Heart left ventricle (tissue), 16 donors: ENCODE results near the gene MAK. TPM values are rescaled to one million over a fixed set of nuclear protein-coding genes. Genes with fewer than 3 reads are reported as not detected.
"Not testable (repeated sequence)": the region's sequence is repeated elsewhere in the genome, so short reads cannot be mapped to it uniquely, and the experiment has no call there.

Experiments used
- ATAC-seq, 4 donors: fragments of 200-7000 bp; cut with Tn5 transposase; one replicate each; pipeline ENCODE4 v1.9.1; 2020 to 2022; ENCODE audit warnings: moderate library complexity in 4 of 4, mild to moderate bottlenecking in 3 of 4, moderate number of reproducible peaks in 1 of 4
- DNase-seq, 5 donors: peaks; one replicate each; pipeline ENCODE4 v3.0.0-alpha.2; 2020
- H3K27ac ChIP-seq, 12 donors: fragments of 200-600 bp; sonication (generic) in 4 of 12; one replicate each; pipeline versions ENCODE4 v1.5.0 to v1.8.0; 2016 to 2022; ENCODE audit warnings: mild to moderate bottlenecking in 2 of 12
- H3K27me3 ChIP-seq, 9 donors: fragments of 200-600 bp; sonication (generic) in 2 of 9; one replicate each; pipeline versions ENCODE4 v1.5.1 to v1.8.0; 2016 to 2022; ENCODE audit warnings: mild to moderate bottlenecking in 3 of 9
- H3K36me3 ChIP-seq, 9 donors: fragments of 200-600 bp; sonication (generic) in 2 of 9; one replicate each; pipeline versions ENCODE4 v1.5.0 to v1.8.0; 2018 to 2022; ENCODE audit warnings: mild to moderate bottlenecking in 2 of 9
- H3K4me1 ChIP-seq, 12 donors: fragments of 200-600 bp; sonication (generic) in 4 of 12; one replicate each; pipeline versions ENCODE4 v1.5.0 to v1.8.0; 2016 to 2022; ENCODE audit warnings: mild to moderate bottlenecking in 3 of 12
- H3K4me3 ChIP-seq, 12 donors: fragments of 200-600 bp; sonication (generic) in 4 of 12; one replicate each; pipeline versions ENCODE4 v1.5.0 to v1.8.0; 2017 to 2022; ENCODE audit warnings: mild to moderate bottlenecking in 9 of 12, moderate library complexity in 4 of 12
- H3K9me3 ChIP-seq, 12 donors: fragments of 200-600 bp; sonication (generic) in 4 of 12; one replicate each; pipeline versions ENCODE4 v1.5.0 to v1.8.0; 2016 to 2022; ENCODE audit warnings: mild to moderate bottlenecking in 1 of 12
- CTCF ChIP-seq, 12 donors: fragments of 200-600 bp; sonication (generic) in 4 of 12; IDR thresholded peaks; one replicate each; pipeline versions ENCODE4 v1.5.0 to v1.8.0; 2018 to 2022; ENCODE audit warnings: antibody characterized with exemption in 12 of 12, mild to moderate bottlenecking in 5 of 12
- POLR2A ChIP-seq, 2 donors: fragments of 450-650 bp; IDR thresholded peaks; one replicate each; pipeline ENCODE4 v1.6.1; 2017; ENCODE audit warnings: antibody characterized with exemption in 2 of 2, mild to moderate bottlenecking in 2 of 2, moderate library complexity in 2 of 2
- WGBS, 4 donors: extraction: QIAGEN DNeasy Blood & Tissue Kit in 2 of 4; methylation state at CpG; one replicate each; pipeline versions ENCODE4 v1.1.5 to v1.1.7; 2013 to 2018; 5-methylcytosine and 5-hydroxymethylcytosine counted together
- intact Hi-C, 10 donors: fragments of 100-400 bp; cut with DNase I; formaldehyde crosslinking; loops; one replicate each; pipeline versions ENCODE4 v1.11.1 to v1.14.2; 2022
- polyA plus RNA-seq, 2 donors: library from polyadenylated mRNA; stranded (reverse); fragments of 200-250 nt; gene quantifications; one replicate each; pipeline ENCODE4 v1.2.3, GENCODE V29; 2013
- total RNA-seq, 9 donors: library from RNA; depleted of rRNA in 2 of 9; stranded (reverse); fragments of >200 nt in 2 of 9; fragmentation: NEBNext Ultra II Directional in 3 of 9; extraction: Animal tissue kit (Norgen Biotek cat#: 25700) in 3 of 9; gene quantifications; one replicate each; pipeline versions ENCODE4 v1.1.0 to v1.2.4, GENCODE V29; 2016 to 2023
- donor health status: ischemic (EF 13 %, LVEDD 7.1; RV severe dilation, severe dysfunction).
- donor health status: healthy with polysubstance abuse.
- donor health status: DM: no; HTN: yes; CAD: no.
- donor health status: DM: no; HTN: no; CAD: no.
- donor health status: ischemic (EF 25% LVEDD 6.9; RV normal size, moderate dysfunction).
- donor health status: ischemic (EF 25% LVEDD 5.7; RV mildly dilated, moderate dysfunction).
- donor health status: healthy.
- donor health status: DM: yes; HTN: yes; CAD: no.
- donor health status: ischemic (EF 35%, LVEDD 5.7; RV mildly dilated, moderate dysfunction).
- donor health status: nonischemic (EF 11% LVEDD 7.7; RV severe dilation, severe dysfunction).
- donor health status: DM: yes; HTN: yes; CAD: no.
- donor health status: PGD.
- donor health status: ischemic (EF 29% LVEDD 5.4; RV normal size, mild dysfunction).
- donor health status: nonischemic (EF 23%, LVEDD 6.1; RV moderate dilation, normal function).

The MAK gene
- total and polyA plus RNA-seq, 11 donors, result 0.04 to 0.36 (median 0.15) TPM; not detected in 5

GRCh38 chr6:10756085-10756484 is 82.3 kb downstream of the MAK start:
- intact Hi-C loops, result no loop called here

GRCh38 chr6:10751757-10752156 is 86.6 kb downstream of the MAK start:
- Histone ChIP-seq H3K4me1 (peaks cover 0 to 38% (median 25%) of the 10 kb centered on the region in 12 donors), H3K36me3 (peaks cover 0 to 70% (median 58%) of the 10 kb centered on the region in 9 donors)
- intact Hi-C loops, DNase-seq, ATAC-seq, H3K27ac ChIP-seq, H3K9me3 ChIP-seq, H3K4me3 ChIP-seq, H3K27me3 ChIP-seq: not testable (repeated sequence)
- 55 to 61% (median 59%) methylated on average over 4 to 5 of the region's 5 CpGs for WGBS, 4 donors

More at GRCh38 chr6:10756085-10756484, 82.3 kb downstream of the MAK start:
- DNase-seq (no peak), ATAC-seq (no peak)
- Histone ChIP-seq H3K27me3 (no peaks in the 10 kb centered on the region), H3K4me1 (peaks cover 0 to 15% (median 6%) of the 10 kb centered on the region in 12 donors), H3K4me3 (no peak overlapping the region), H3K27ac (no peak overlapping the region), H3K9me3 (no peaks in the 10 kb centered on the region), H3K36me3 (peaks cover 0 to 71% (median 61%) of the 10 kb centered on the region in 9 donors)
- 83 to 96% (median 84%) methylated on average over 1 of the region's 1 CpG for WGBS, 4 donors
- no peak for TF ChIP-seq CTCF (IDR thresholded peaks at IDR 0.05)
- TF ChIP-seq POLR2A (IDR thresholded peaks at IDR 0.05), result no peak

- DNase-seq, ATAC-seq, H3K4me3 ChIP-seq, intact Hi-C loops, H3K9me3 ChIP-seq, H3K27ac ChIP-seq, H3K27me3 ChIP-seq: not testable (repeated sequence)
- 44 to 62% (median 58%) methylated on average over 6 of the region's 6 CpGs for WGBS, 4 donors
- H3K4me1 ChIP-seq, result peaks cover 0 to 40% (median 27%) of the 10 kb centered on the region in 12 donors
- H3K36me3 ChIP-seq, result peaks cover 0 to 58% (median 46%) of the 10 kb centered on the region in 9 donors
These were observed 87.8 kb downstream of the MAK start for GRCh38 chr6:10750568-10750967.

- DNase-seq, result no peak
- TF ChIP-seq CTCF (IDR thresholded peaks at IDR 0.05) (no peak), POLR2A (IDR thresholded peaks at IDR 0.05) (no peak)
- no peak for ATAC-seq
- Histone ChIP-seq H3K9me3 (no peaks in the 10 kb centered on the region), H3K4me3 (no peak overlapping the region), H3K4me1 (peaks cover 0 to 40% (median 27%) of the 10 kb centered on the region in 12 donors), H3K27ac (peak overlapping the region in 1 of 12 donors; percentile 28), H3K36me3 (peaks cover 0 to 49% (median 38%) of the 10 kb centered on the region in 9 donors), H3K27me3 (no peaks in the 10 kb centered on the region)
- intact Hi-C loops, result loop anchor here in 4 of 10 donors (5.0 to 10.0 kb wide), 4 partner anchors 52 to 237 kb away; partner anchors contain the start of genes C6orf52 (in 2 of the 4) and PAK1IP1 (in 2 of the 4)
- WGBS, 4 donors, result 21 to 35% (median 31%) methylated on average over 2 of the region's 2 CpGs
These were observed 88.6 kb downstream of the MAK start for GRCh38 chr6:10749734-10750133.

GRCh38 chr6:10747251-10747972 is 90.9 kb downstream of the MAK start, which contains the start of gene TMEM14B:
Gene TMEM14B (plus strand): TSS chr6:10747805. CDS start chr6:10749246, 1,441 bp downstream.
- ATAC-seq, result peak; percentile 99 to 100 (median 100)

More at GRCh38 chr6:10747251-10747972, 90.9 kb downstream of the MAK start, which contains the start of gene TMEM14B:
- WGBS, 4 donors, result 2 to 4% (median 2%) methylated on average over 28 to 52 of the region's 52 CpGs
- intact Hi-C loops, result loop anchor here in 8 of 10 donors (1.0 to 10.0 kb wide), 8 partner anchors 25 to 235 kb away; partner anchors contain the start of genes C6orf52 (in 6 of the 8), PAK1IP1 (in 6 of the 8) and TMEM14C (in 5 of the 8)
- Histone ChIP-seq H3K9me3 (no peaks in the 10 kb centered on the region), H3K4me1 (peaks cover 0 to 40% (median 27%) of the 10 kb centered on the region in 12 donors), H3K27ac (peak within 1 kb of the TSS; percentile 29 to 88 (median 83)), H3K4me3 (peak within 1 kb of the TSS; percentile 57 to 89 (median 79)), H3K36me3 (peaks cover 0 to 31% (median 20%) of the 10 kb centered on the region in 9 donors), H3K27me3 (no peaks in the 10 kb centered on the region)
- peak in 1 of 12 donors; percentile 6 for TF ChIP-seq CTCF (IDR thresholded peaks at IDR 0.05)
- TF ChIP-seq POLR2A (IDR thresholded peaks at IDR 0.05), result no peak
- peak; percentile 100 for DNase-seq
